ENCODE data around the gene TMEM163. TPM values are rescaled to one million over a fixed set of nuclear protein-coding genes. Genes with fewer than 3 reads are reported as not detected.

Gene TMEM163
- total and polyA plus RNA-seq, 2 experiments from 2014 or later = 1.1 TPM

- no peak overlapping the region for H3K4me2 ChIP-seq
These were observed 311.5 kb downstream of the TMEM163 start for GRCh38 chr2:134407154-134407890.

DNA sequence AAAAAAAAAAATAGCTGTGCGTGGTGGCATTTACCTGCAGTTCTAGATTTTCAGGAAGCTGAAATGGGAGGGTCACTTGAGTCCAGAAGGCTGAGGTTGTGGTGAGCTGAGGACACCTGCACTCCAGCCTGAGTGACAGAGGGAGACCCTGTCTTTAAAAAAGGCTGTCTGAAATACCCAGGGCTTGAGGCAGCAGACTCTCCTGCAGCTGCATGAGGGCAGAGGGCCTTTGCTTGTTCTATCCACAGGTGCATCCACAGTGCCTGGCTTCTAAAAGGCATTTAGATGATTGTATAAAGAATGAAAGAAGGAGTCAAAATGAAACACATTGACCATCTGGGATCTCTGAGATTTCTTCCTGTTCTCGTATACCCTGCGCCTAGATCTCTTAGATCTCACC lies 312.1 kb downstream of the TMEM163 start:
- no peak overlapping the region for H3K4me2 ChIP-seq
- WGBS (ENCODE audit: low lambda C conversion rate, missing lambda C conversion rate) = 100% methylated on average over 3 of the region's 3 CpGs
- H2AFZ ChIP-seq = no peak overlapping the region
- no peak overlapping the region for H3K4me3 ChIP-seq
- no peak for DNase-seq (ENCODE audit: low spot score)
- no peak overlapping the region for H3K27ac ChIP-seq
- no peaks in the 10 kb centered on the region for H3K9me2 ChIP-seq (replicated peaks; ENCODE audit: insufficient read depth)
- H3K9me3 ChIP-seq (ENCODE audit: low read depth) = no peaks in the 10 kb centered on the region
- TF ChIP-seq EZH2phosphoT487 (IDR thresholded peaks at IDR 0.05; ENCODE audit: low read depth, severe bottlenecking, unreplicated experiment) (no peak), CTCF (IDR thresholded peaks at IDR 0.05; ENCODE audit: poor library complexity) (no peak), EZH2 (IDR thresholded peaks at IDR 0.05; ENCODE audit: borderline replicate concordance) (no peak)
- H3K4me1 ChIP-seq (ENCODE audit: insufficient read depth) = peaks cover 15% of the 10 kb centered on the region
- no peaks in the 10 kb centered on the region for H4K20me1 ChIP-seq (ENCODE audit: insufficient read depth, poor library complexity, severe bottlenecking)
- no peaks in the 10 kb centered on the region for H3K79me2 ChIP-seq
- H3K36me3 ChIP-seq (replicated peaks; ENCODE audit: insufficient read depth, low read depth) = no peaks in the 10 kb centered on the region
- H3K27me3 ChIP-seq = no peaks in the 10 kb centered on the region

More at GRCh38 chr2:134407154-134407890, 311.5 kb downstream of the TMEM163 start:
- peaks cover 16% of the 10 kb centered on the region for H3K4me1 ChIP-seq (ENCODE audit: insufficient read depth)
- 84% methylated on average over 4 of the region's 4 CpGs for WGBS (ENCODE audit: low lambda C conversion rate, missing lambda C conversion rate)
- no peak overlapping the region for H3K27ac ChIP-seq
- no peak for TF ChIP-seq CTCF (IDR thresholded peaks at IDR 0.05; ENCODE audit: poor library complexity)
- no peak for TF ChIP-seq EZH2 (IDR thresholded peaks at IDR 0.05; ENCODE audit: borderline replicate concordance)
- no peak for TF ChIP-seq EZH2phosphoT487 (IDR thresholded peaks at IDR 0.05; ENCODE audit: low read depth, severe bottlenecking, unreplicated experiment)
- H3K4me3 ChIP-seq = no peak overlapping the region
- H3K9me2 ChIP-seq (replicated peaks; ENCODE audit: insufficient read depth) = no peaks in the 10 kb centered on the region
- H2AFZ ChIP-seq = no peak overlapping the region
- H3K79me2 ChIP-seq = no peaks in the 10 kb centered on the region
- H3K36me3 ChIP-seq (replicated peaks; ENCODE audit: insufficient read depth, low read depth) = no peaks in the 10 kb centered on the region
- H4K20me1 ChIP-seq (ENCODE audit: insufficient read depth, poor library complexity, severe bottlenecking) = no peaks in the 10 kb centered on the region
- no peaks in the 10 kb centered on the region for H3K27me3 ChIP-seq
- DNase-seq (ENCODE audit: low spot score) = no peak
- H3K9me3 ChIP-seq (ENCODE audit: low read depth) = no peaks in the 10 kb centered on the region

DNA sequence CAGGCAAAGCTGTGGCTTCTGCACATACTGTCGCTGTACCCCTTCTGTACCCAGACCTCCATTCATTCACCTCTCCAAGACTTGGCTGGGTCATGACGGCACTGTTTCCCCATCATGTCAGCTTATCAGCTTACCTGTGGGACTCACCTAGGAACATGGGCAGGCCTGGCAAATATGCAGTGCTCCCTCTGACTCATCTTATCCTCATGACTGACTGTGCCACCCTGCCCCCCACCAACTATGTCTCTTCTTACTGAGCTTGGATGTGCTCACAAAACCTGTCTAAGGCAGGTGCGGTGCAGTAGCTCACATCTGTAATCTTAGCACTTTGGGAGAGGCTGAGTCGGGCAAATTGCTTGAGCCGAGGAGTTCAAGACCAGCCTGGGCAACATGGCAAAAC lies 312.5 kb downstream of the TMEM163 start:
- Histone ChIP-seq H3K4me2 (no peak overlapping the region), H3K27ac (no peak overlapping the region), H4K20me1 (ENCODE audit: insufficient read depth, poor library complexity, severe bottlenecking) (no peaks in the 10 kb centered on the region), H3K4me1 (ENCODE audit: insufficient read depth) (peaks cover 11% of the 10 kb centered on the region), H3K27me3 (no peaks in the 10 kb centered on the region), H3K79me2 (no peaks in the 10 kb centered on the region), H2AFZ (no peak overlapping the region), H3K9me3 (ENCODE audit: low read depth) (no peaks in the 10 kb centered on the region), H3K9me2 (replicated peaks; ENCODE audit: insufficient read depth) (no peaks in the 10 kb centered on the region), H3K4me3 (no peak overlapping the region), H3K36me3 (replicated peaks; ENCODE audit: insufficient read depth, low read depth) (no peaks in the 10 kb centered on the region)
- WGBS (ENCODE audit: low lambda C conversion rate, missing lambda C conversion rate) = 94% methylated on average over 5 of the region's 5 CpGs
- no peak for DNase-seq (ENCODE audit: low spot score)
- TF ChIP-seq EZH2 (IDR thresholded peaks at IDR 0.05; ENCODE audit: borderline replicate concordance) (no peak), CTCF (IDR thresholded peaks at IDR 0.05; ENCODE audit: poor library complexity) (no peak), EZH2phosphoT487 (IDR thresholded peaks at IDR 0.05; ENCODE audit: low read depth, severe bottlenecking, unreplicated experiment) (no peak)

Other genes with a start within 250 kb of the TMEM163 start
- 6.5 and 8.6 TPM in 2 replicates for gene ACMSD, start 119.6 kb upstream of the TMEM163 start, total RNA-seq
- 3.6 and 6.7 TPM in 2 replicates for gene ACMSD, start 119.6 kb upstream of the TMEM163 start, polyA plus RNA-seq
- gene CCNT2, start 199.8 kb upstream of the TMEM163 start, total RNA-seq = 27.7 and 41.7 TPM in 2 replicates
- gene CCNT2, start 199.8 kb upstream of the TMEM163 start, polyA plus RNA-seq = 13.1 and 14.9 TPM in 2 replicates

Measured in hepatocyte (in vitro differentiated cells).